Upper lobe of left lung (tissue), 4 donors: Measurements from ENCODE around the gene MIGA1.
A peak's percentile ranks its signal among the peaks of the same experiment; 100 is the strongest.

Experiments used
- EP300 ChIP-seq, 4 donors: sonication (generic); formaldehyde crosslinking; IDR thresholded peaks; one replicate each; pipeline ENCODE4 v1.5.1; 2017; ENCODE audit warnings: antibody characterized with exemption in 4 of 4, control low read depth in 2 of 4
- POLR2A ChIP-seq, 4 donors: fragments of 450-650 bp; IDR thresholded peaks; one replicate each; pipeline ENCODE4 v1.5.1; 2016 to 2017; ENCODE audit warnings: antibody characterized with exemption in 4 of 4, mild to moderate bottlenecking in 2 of 4
- TF ChIP-seq, protein P1 (sequence below), 6 experiments: fragments of 450-650 bp in 4 of 6; fragments of 200-600 bp in 2 of 6; sonication (generic) in 2 of 6; IDR thresholded peaks; one replicate each; pipeline ENCODE4 v1.5.1; 2016 to 2019; ENCODE audit warnings: antibody characterized with exemption in 6 of 6

DNA sequence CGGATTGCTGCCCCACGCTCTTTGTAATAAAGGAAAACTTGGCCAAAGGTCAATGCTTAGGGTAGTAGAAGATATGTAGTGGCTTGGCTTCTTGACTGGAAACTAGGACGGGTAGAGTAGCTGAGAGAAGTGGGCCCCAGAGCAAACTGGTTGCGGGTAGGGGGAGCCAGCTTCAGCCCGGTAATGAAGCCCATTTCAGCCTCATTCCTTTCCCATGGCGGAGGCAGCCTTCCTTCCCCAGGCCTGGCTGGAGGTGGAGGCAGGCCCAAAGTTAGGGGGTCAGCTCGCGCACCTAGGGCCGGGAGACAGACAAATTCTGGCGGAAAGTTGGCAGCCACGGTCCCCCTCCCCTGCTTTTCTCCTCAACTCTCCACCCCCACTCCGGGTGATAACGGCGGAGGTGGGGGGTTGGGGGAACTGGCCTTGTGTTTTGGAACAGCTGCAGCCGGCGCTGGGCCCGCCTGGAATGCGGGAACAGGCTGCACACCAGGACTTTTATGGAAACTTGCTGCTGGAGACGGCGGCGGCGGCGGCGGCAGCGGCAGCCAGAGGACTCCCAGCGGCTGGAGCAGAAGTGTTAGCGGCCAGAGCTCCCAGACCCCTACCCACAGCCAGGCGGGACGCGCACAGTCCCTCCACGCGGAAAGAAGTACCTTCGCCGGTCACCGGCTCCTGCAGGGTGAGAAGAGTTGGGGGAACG is 108.8 kb downstream of the MIGA1 start, which contains the start of gene NEXN:
- TF ChIP-seq, protein P1, sequence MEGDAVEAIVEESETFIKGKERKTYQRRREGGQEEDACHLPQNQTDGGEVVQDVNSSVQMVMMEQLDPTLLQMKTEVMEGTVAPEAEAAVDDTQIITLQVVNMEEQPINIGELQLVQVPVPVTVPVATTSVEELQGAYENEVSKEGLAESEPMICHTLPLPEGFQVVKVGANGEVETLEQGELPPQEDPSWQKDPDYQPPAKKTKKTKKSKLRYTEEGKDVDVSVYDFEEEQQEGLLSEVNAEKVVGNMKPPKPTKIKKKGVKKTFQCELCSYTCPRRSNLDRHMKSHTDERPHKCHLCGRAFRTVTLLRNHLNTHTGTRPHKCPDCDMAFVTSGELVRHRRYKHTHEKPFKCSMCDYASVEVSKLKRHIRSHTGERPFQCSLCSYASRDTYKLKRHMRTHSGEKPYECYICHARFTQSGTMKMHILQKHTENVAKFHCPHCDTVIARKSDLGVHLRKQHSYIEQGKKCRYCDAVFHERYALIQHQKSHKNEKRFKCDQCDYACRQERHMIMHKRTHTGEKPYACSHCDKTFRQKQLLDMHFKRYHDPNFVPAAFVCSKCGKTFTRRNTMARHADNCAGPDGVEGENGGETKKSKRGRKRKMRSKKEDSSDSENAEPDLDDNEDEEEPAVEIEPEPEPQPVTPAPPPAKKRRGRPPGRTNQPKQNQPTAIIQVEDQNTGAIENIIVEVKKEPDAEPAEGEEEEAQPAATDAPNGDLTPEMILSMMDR (IDR thresholded peaks at IDR 0.05) = no peak
- TF ChIP-seq POLR2A (IDR thresholded peaks at IDR 0.05) = peak in 1 of 4 donors; percentile 44
- no peak for TF ChIP-seq EP300 (IDR thresholded peaks at IDR 0.05)
